ENCODE results near the gene SPATA13. TPM values are rescaled to one million over a fixed set of nuclear protein-coding genes. Genes with fewer than 3 reads are reported as not detected.

Gene SPATA13
- total RNA-seq: 12.7 and 17.8 TPM in 2 replicates

DNA sequence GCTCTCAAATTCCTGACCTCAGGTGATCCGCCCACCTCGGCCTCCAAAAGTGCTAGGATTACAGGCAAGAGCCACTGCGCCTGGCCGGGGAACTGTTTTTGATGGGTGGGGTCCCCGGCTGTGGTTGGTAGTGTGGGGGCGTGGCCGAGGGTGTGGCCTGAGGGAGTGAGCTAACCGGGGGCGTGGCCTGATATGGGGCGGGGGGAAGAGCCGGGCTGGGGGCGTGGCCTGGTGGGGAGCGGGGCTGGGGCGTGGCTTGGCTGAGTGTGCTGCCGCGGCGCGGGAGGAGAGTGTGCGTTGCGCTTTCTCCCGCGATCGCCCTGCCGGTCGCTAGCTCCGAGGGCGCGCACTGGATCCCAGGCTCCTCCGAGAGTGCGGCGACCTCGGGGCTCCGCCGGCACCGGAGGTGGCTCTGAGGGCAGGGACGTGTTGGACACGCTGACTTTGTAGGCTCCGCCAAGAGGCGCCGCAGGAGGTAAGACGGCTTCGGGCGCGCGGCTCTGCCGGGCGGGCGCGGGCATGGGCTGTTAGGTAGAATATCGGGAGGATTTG lies at the start of gene SPATA13:
Gene SPATA13, plus strand, starts transcription at position 263 of the 552 bp plus-strand sequence. CDS start 62,210 bp downstream, outside the sequence.

DNA sequence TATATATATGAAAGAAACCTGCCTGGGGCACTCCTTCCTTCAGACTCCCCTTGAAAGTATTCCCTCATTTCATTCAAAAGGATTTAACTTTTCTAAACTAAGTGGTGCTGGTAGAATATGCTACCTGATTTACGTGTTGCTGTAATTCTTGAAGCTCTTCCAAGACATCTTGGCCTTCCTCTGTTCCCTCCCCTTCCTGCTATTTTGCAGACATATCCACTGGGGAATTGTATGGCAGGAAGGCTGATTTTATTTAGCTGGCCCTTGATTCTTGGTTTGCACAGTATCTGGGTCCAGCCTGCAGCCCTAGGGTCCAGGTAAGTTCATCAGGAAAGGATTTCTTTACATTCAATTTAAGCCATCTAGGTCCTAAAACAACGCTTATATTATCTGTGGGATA lies 148.8 kb downstream of the SPATA13 start, which contains the start of gene C1QTNF9:
Gene C1QTNF9, plus strand, starts transcription at position 281 of the 400 bp plus-strand sequence. CDS start 6,424 bp downstream, outside the sequence.

Other genes starting within 250 kb of the SPATA13 start
- gene C1QTNF9, start 148.9 kb downstream of the SPATA13 start, total RNA-seq: not detected in 2 replicates

Data from epithelial cell of alveolus of lung (primary cell).